Measurements from ENCODE around the gene PRKAG3. TPM values are rescaled to one million over a fixed set of nuclear protein-coding genes. Genes with fewer than 3 reads are reported as not detected.

The PRKAG3 gene
- total and polyA plus RNA-seq, 2 donors, result 1.2 TPM; not detected in 1

DNA sequence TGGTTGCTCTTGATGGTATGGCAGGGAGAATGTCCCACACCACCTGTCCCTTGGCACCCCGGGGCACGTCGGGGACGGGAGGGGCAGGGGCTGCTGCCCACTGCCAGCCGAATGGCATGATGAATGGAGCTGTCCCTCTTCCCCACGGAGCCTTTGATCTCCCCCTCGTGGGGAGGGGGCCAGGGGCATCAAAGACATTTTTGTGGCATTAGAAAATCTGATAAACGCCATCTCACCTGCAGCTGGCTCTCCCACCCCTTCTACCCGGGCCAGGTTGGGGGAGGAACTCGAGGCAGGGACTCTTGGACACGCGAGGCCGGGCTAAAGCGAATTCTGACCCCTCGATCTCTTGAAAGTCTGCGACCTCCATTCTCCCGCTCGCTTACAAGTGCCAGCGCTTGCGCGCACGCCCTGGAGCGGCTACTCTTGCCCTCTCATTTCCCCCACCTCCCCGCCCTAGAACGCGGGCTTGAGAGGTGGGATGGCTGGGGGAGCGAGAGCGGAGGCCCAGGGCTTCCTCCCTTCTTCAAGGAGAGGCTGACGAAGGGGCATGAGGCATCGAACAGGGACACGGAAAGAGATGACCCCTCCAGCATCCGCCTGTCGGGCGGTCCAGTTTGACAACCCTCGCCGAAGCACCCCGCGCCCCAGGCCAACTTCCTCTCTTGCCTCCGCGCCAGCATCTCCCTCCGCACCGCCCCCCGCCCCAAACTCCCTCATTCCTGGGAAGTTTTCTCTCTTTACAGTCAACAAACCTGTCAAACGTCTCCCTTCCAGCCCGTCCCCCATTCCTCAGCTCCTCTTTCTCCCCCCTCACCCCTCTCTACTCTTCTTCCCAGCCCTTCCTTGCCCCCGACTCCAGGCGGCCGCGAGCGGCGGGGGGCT lies 27.3 kb upstream of the PRKAG3 start:
- Histone ChIP-seq H3K4me3 (ENCODE audit: low read depth, low read length) (peak overlapping the region; percentile 35), H3K4me1 (ENCODE audit: insufficient read depth) (peaks cover 2% of the 10 kb centered on the region), H3K27ac (ENCODE audit: low read depth) (no peak overlapping the region), H3K36me3 (ENCODE audit: insufficient read depth) (no peaks in the 10 kb centered on the region)
- WGBS, result 4% methylated on average over 51 of the region's 51 CpGs
- no peak for DNase-seq (ENCODE audit: extremely low spot score)

GRCh38 chr2:218858138-218858445 lies 26.5 kb upstream of the PRKAG3 start:
- peaks cover 2% of the 10 kb centered on the region for H3K4me1 ChIP-seq (ENCODE audit: insufficient read depth)
- 20% methylated on average over 1 of the region's 1 CpG for WGBS
- no peak for DNase-seq (ENCODE audit: extremely low spot score)
- no peaks in the 10 kb centered on the region for H3K36me3 ChIP-seq (ENCODE audit: insufficient read depth)
- no peak overlapping the region for H3K27ac ChIP-seq (ENCODE audit: low read depth)
- no peak overlapping the region for H3K4me3 ChIP-seq (ENCODE audit: low read depth, low read length)

GRCh38 chr2:218857371-218858137 lies 26.0 kb upstream of the PRKAG3 start:
- no peaks in the 10 kb centered on the region for H3K36me3 ChIP-seq (ENCODE audit: insufficient read depth)
- peaks cover 2% of the 10 kb centered on the region for H3K4me1 ChIP-seq (ENCODE audit: insufficient read depth)
- no peak overlapping the region for H3K27ac ChIP-seq (ENCODE audit: low read depth)
- 20% methylated on average over 10 of the region's 10 CpGs for WGBS
- DNase-seq (ENCODE audit: extremely low spot score), result no peak
- H3K4me3 ChIP-seq (ENCODE audit: low read depth, low read length), result no peak overlapping the region

GRCh38 chr2:218856896-218857243 lies 25.3 kb upstream of the PRKAG3 start:
- 69% methylated on average over 1 of the region's 1 CpG for WGBS

GRCh38 chr2:218856167-218856895 lies 24.7 kb upstream of the PRKAG3 start:
- no peaks in the 10 kb centered on the region for H3K36me3 ChIP-seq (ENCODE audit: insufficient read depth)
- WGBS, result 28% methylated on average over 12 of the region's 12 CpGs
- H3K4me1 ChIP-seq (ENCODE audit: insufficient read depth), result peaks cover 2% of the 10 kb centered on the region
- no peak overlapping the region for H3K27ac ChIP-seq (ENCODE audit: low read depth)
- no peak overlapping the region for H3K4me3 ChIP-seq (ENCODE audit: low read depth, low read length)
- no peak for DNase-seq (ENCODE audit: extremely low spot score)

More at GRCh38 chr2:218856896-218857243, 25.3 kb upstream of the PRKAG3 start:
- no peak overlapping the region for H3K4me3 ChIP-seq (ENCODE audit: low read depth, low read length)
- H3K4me1 ChIP-seq (ENCODE audit: insufficient read depth), result peaks cover 2% of the 10 kb centered on the region
- H3K27ac ChIP-seq (ENCODE audit: low read depth), result no peak overlapping the region
- no peak for DNase-seq (ENCODE audit: extremely low spot score)
- no peaks in the 10 kb centered on the region for H3K36me3 ChIP-seq (ENCODE audit: insufficient read depth)

GRCh38 chr2:218855305-218856166 lies 23.9 kb upstream of the PRKAG3 start:
- no peak for DNase-seq (ENCODE audit: extremely low spot score)
- no peaks in the 10 kb centered on the region for H3K36me3 ChIP-seq (ENCODE audit: insufficient read depth)
- 50% methylated on average over 14 of the region's 14 CpGs for WGBS
- H3K27ac ChIP-seq (ENCODE audit: low read depth), result no peak overlapping the region
- peaks cover 2% of the 10 kb centered on the region for H3K4me1 ChIP-seq (ENCODE audit: insufficient read depth)
- H3K4me3 ChIP-seq (ENCODE audit: low read depth, low read length), result no peak overlapping the region

DNA sequence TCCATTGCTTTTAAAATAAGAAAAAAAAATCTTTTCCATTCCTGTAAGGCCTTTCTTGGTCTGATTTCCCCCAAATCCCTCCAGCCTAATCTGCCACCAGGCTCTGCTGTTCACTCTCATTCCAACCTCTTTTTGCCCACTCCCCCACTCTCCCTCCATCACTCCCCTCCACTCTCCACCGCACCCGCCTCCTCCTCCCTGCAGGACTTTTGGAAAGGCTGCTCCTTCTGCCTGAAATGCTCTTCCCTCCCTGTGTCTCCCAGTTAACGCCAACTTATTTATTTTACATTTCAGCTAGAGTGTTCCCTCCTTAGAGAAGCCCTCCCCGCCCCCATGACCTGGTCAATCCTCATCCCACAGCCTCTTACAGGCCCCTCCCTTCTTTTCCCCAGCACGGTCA lies 23.3 kb upstream of the PRKAG3 start:
- Histone ChIP-seq H3K4me1 (ENCODE audit: insufficient read depth) (peaks cover 2% of the 10 kb centered on the region), H3K27ac (ENCODE audit: low read depth) (no peak overlapping the region), H3K36me3 (ENCODE audit: insufficient read depth) (no peaks in the 10 kb centered on the region), H3K4me3 (ENCODE audit: low read depth, low read length) (no peak overlapping the region)
- DNase-seq (ENCODE audit: extremely low spot score), result no peak
- WGBS, result 34% methylated on average over 5 of the region's 5 CpGs

- H3K36me3 ChIP-seq (ENCODE audit: insufficient read depth), result no peaks in the 10 kb centered on the region
- WGBS, result 40% methylated on average over 5 of the region's 5 CpGs
- DNase-seq (ENCODE audit: extremely low spot score), result no peak
Measured at GRCh38 chr2:218853766-218854165, 22.2 kb upstream of the PRKAG3 start.

DNA sequence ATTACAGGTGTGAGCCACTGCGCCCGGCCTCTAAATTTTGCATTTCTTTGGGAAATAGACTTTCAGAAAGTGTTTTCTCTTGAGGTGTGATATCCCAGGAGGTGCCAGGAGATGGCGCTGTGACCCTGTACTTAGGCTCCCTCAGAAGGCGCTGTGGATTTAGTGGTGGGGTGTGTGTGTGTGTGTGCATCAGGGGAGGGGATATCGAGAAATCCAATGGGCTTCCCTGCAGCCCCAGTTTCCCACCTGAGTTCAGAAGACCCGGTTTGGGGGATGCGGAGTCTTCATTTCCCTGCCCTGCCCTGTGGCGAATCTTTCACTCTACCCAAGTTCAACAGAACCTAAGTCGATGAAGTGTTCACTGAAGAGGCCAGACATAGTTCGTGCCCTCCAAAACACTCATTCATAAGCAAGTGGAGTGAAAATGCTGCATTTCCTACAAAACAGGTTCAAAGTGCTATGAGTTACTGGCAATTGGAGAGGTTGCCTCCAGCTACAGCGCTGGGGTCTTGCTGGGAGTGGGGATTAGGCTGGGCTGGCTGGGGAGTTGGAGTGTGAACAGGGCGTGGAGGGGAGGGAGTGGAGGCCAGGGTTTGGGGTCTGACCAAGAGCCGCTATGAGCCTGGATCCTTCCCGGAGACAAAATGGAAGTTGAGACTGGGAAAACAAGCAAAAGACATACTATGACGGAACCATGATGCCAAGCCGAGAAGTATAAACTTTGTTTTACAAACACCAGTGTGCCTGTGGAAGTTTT lies 21.5 kb upstream of the PRKAG3 start:
- H3K27ac ChIP-seq (ENCODE audit: low read depth), result no peak overlapping the region
- H3K4me1 ChIP-seq (ENCODE audit: insufficient read depth), result peaks cover 2% of the 10 kb centered on the region
- DNase-seq (ENCODE audit: extremely low spot score), result no peak
- no peak overlapping the region for H3K4me3 ChIP-seq (ENCODE audit: low read depth, low read length)
- H3K36me3 ChIP-seq (ENCODE audit: insufficient read depth), result no peaks in the 10 kb centered on the region
- WGBS, result 17% methylated on average over 16 of the region's 16 CpGs

More at GRCh38 chr2:218853766-218854165, 22.2 kb upstream of the PRKAG3 start:
- Histone ChIP-seq H3K27ac (ENCODE audit: low read depth) (no peak overlapping the region), H3K4me1 (ENCODE audit: insufficient read depth) (peaks cover 2% of the 10 kb centered on the region), H3K4me3 (ENCODE audit: low read depth, low read length) (no peak overlapping the region)

- DNase-seq (ENCODE audit: extremely low spot score), result no peak
- H3K4me3 ChIP-seq (ENCODE audit: low read depth, low read length), result no peak overlapping the region
- 32% methylated on average over 3 of the region's 3 CpGs for WGBS
Measured at GRCh38 chr2:218851286-218851685, 19.7 kb upstream of the PRKAG3 start.

GRCh38 chr2:218850796-218851195 lies 19.2 kb upstream of the PRKAG3 start:
- Histone ChIP-seq H3K4me3 (ENCODE audit: low read depth, low read length) (no peak overlapping the region), H3K36me3 (ENCODE audit: insufficient read depth) (no peaks in the 10 kb centered on the region), H3K27ac (ENCODE audit: low read depth) (no peak overlapping the region), H3K4me1 (ENCODE audit: insufficient read depth) (peaks cover 2% of the 10 kb centered on the region)
- DNase-seq (ENCODE audit: extremely low spot score), result no peak
- WGBS, result 77% methylated on average over 2 of the region's 2 CpGs

More at GRCh38 chr2:218851286-218851685, 19.7 kb upstream of the PRKAG3 start:
- H3K36me3 ChIP-seq (ENCODE audit: insufficient read depth), result no peaks in the 10 kb centered on the region
- H3K4me1 ChIP-seq (ENCODE audit: insufficient read depth), result peaks cover 2% of the 10 kb centered on the region
- no peak overlapping the region for H3K27ac ChIP-seq (ENCODE audit: low read depth)

- WGBS, result 73% methylated on average over 7 of the region's 7 CpGs
- H3K27ac ChIP-seq (ENCODE audit: low read depth), result no peak overlapping the region
- H3K36me3 ChIP-seq (ENCODE audit: insufficient read depth), result no peaks in the 10 kb centered on the region
- peaks cover 2% of the 10 kb centered on the region for H3K4me1 ChIP-seq (ENCODE audit: insufficient read depth)
- no peak overlapping the region for H3K4me3 ChIP-seq (ENCODE audit: low read depth, low read length)
- no peak for DNase-seq (ENCODE audit: extremely low spot score)
Measured at GRCh38 chr2:218849721-218850120, 18.1 kb upstream of the PRKAG3 start.
